ENCODE data around the gene KCND1. TPM values are rescaled to one million over a fixed set of nuclear protein-coding genes. Genes with fewer than 3 reads are reported as not detected.

Gene KCND1
- total and polyA plus RNA-seq, 10 of the 15 experiments (the other 5 are each of a cell fraction or from before 2014, with no cell fraction given): 0.02 to 1.0 (median 0.39) TPM

GRCh38 chrX:48911412-48912182, 60.0 kb downstream of the KCND1 start, which contains the start of gene SLC35A2 (continued):
- TF ChIP-seq PBX3 (IDR thresholded peaks at IDR 0.05; ENCODE audit: insufficient replicate concordance, low read depth, low read length) (peak; percentile 54), ZNF592 (IDR thresholded peaks at IDR 0.05) (no peak), TAF1 (IDR thresholded peaks at IDR 0.05; ENCODE audit: borderline replicate concordance, low read depth, low read length) (0 out of 2 replicates have a peak, but pooled peaks have one; percentile 40), NR2C2 (IDR thresholded peaks at IDR 0.05; ENCODE audit: borderline replicate concordance, control insufficient read depth, insufficient read length, low read depth) (no peak), USF2 (IDR thresholded peaks at IDR 0.05; ENCODE audit: borderline replicate concordance, low read depth, low read length) (no peak; the same call in 1 of the 2 replicates), NFYB (IDR thresholded peaks at IDR 0.05; ENCODE audit: insufficient read depth, low read depth, low read length) (peak; percentile 33; the same call in 1 of the 2 replicates), EP300 (IDR thresholded peaks at IDR 0.05; ENCODE audit: borderline replicate concordance in 1 of 2, control insufficient read depth in 1 of 2, low read depth in 2 of 2, low read length in 2 of 2) (no peak), SREBF2 (IDR thresholded peaks at IDR 0.05; ENCODE audit: low read length) (no peak), MEF2B (IDR thresholded peaks at IDR 0.05; ENCODE audit: partially characterized antibody, poor library complexity, severe bottlenecking) (no peak), MTA2 (IDR thresholded peaks at IDR 0.05; ENCODE audit: low read depth) (no peak), STAT3 (IDR thresholded peaks at IDR 0.05; ENCODE audit: low read depth, low read length) (no peak), SUPT20H (IDR thresholded peaks at IDR 0.05; ENCODE audit: borderline replicate concordance, control insufficient read depth, low read depth, low read length) (no peak), IKZF2 (IDR thresholded peaks at IDR 0.05) (peak; percentile 46 to 54), MYB (IDR thresholded peaks at IDR 0.05; ENCODE audit: borderline replicate concordance, low read depth, low read length) (no peak), NBN (IDR thresholded peaks at IDR 0.05) (peak; percentile 61; the same call in 1 of the 2 replicates), HDAC6 (IDR thresholded peaks at IDR 0.05; ENCODE audit: unreplicated experiment) (peak; percentile 39), ZBTB40 (IDR thresholded peaks at IDR 0.05; ENCODE audit: borderline replicate concordance) (peak; percentile 87), JUND (IDR thresholded peaks at IDR 0.05; ENCODE audit: low read depth, low read length) (no peak)

All from GM12878 (cell line).